SU-DHL-6 (cell line): Measurements from ENCODE around the gene WWOX.

Experiments used
- H2AFZ ChIP-seq: fragments of 200-600 bp; sonication (generic); 2 replicates; pipeline ENCODE4 v1.6.1; 2014; ENCODE audit warnings: low read depth, mild to moderate bottlenecking, moderate library complexity, mixed read lengths, antibody characterized with exemption, low read length; ENCODE audit not compliant: severe bottlenecking
- H3F3A ChIP-seq: fragments of 200-600 bp; shearing (Covaris generic); 2 replicates; pipeline ENCODE4 v1.6.0; 2016; ENCODE audit warnings: antibody characterized with exemption, mild to moderate bottlenecking; ENCODE audit not compliant: insufficient read depth
- H3K27ac ChIP-seq: fragments of 200-600 bp; sonication (generic); 2 replicates; pipeline ENCODE4 v1.5.1; 2016; ENCODE audit warnings: low read depth, mild to moderate bottlenecking, low read length, moderate library complexity, mixed read lengths
- H3K27me3 ChIP-seq: fragments of 200-600 bp; sonication (generic), shearing (Covaris generic); 2 replicates; pipeline ENCODE4 v1.6.0; 2014; ENCODE audit warnings: mild to moderate bottlenecking, low read length
- H3K36me3 ChIP-seq: fragments of 200-600 bp; sonication (generic); 2 replicates; pipeline ENCODE4 v1.6.1; 2014; ENCODE audit warnings: mild to moderate bottlenecking, low read length, mixed read lengths
- H3K4me2 ChIP-seq: fragments of 300-600, 200-600 bp; shearing (Covaris generic), sonication (generic); 2 replicates; pipeline ENCODE4 v1.6.0; 2014; ENCODE audit warnings: low read length, low read depth, mild to moderate bottlenecking; ENCODE audit not compliant: poor library complexity, severe bottlenecking
- H3K4me3 ChIP-seq: fragments of 200-600 bp; sonication (generic); 2 replicates; pipeline ENCODE4 v1.5.1; 2014; ENCODE audit warnings: antibody characterized with exemption, low read length, mild to moderate bottlenecking, mixed read lengths; ENCODE audit not compliant: insufficient read depth, poor library complexity, severe bottlenecking
- H3K79me2 ChIP-seq: fragments of 200-600 bp; sonication (generic); 2 replicates; pipeline ENCODE4 v1.6.1; 2014; ENCODE audit warnings: mild to moderate bottlenecking, low read length, moderate library complexity; ENCODE audit not compliant: insufficient read depth
- H3K9ac ChIP-seq: fragments of 200-600 bp; sonication (generic); 2 replicates; pipeline ENCODE4 v1.7.0; 2014; ENCODE audit warnings: mild to moderate bottlenecking, low read length
- H3K9me2 ChIP-seq: fragments of 200-600 bp; sonication (generic); replicated peaks from 2 replicates; pipeline ENCODE4 v1.6.1; 2014; ENCODE audit warnings: low read length; ENCODE audit not compliant: insufficient read depth
- H3K9me3 ChIP-seq: fragments of 200-600 bp; sonication (generic); 2 replicates; pipeline ENCODE4 v1.6.1; 2014; ENCODE audit warnings: low read length, mixed read lengths; ENCODE audit not compliant: insufficient read depth
- H4K20me1 ChIP-seq: fragments of 200-600 bp; sonication (generic); 2 replicates; pipeline ENCODE4 v1.6.1; 2014; ENCODE audit warnings: low read depth, mild to moderate bottlenecking, antibody characterized with exemption, low read length, moderate library complexity, mixed read lengths
- EZH2phosphoT487 ChIP-seq: fragments of 200-600 bp; sonication (generic), shearing (Covaris generic); conservative IDR thresholded peaks from 2 replicates; pipeline ENCODE4 v1.6.1; 2018; ENCODE audit warnings: mild to moderate bottlenecking, antibody characterized with exemption, low read length, moderate library complexity, mixed read lengths
- TF ChIP-seq, protein P1 (sequence below): fragments of 200-600 bp; sonication (generic); IDR thresholded peaks from one replicate; pipeline ENCODE4 v1.5.1; 2017; ENCODE audit warnings: antibody characterized with exemption, mild to moderate bottlenecking, low read length, moderate library complexity; ENCODE audit not compliant: insufficient read depth, poor library complexity, severe bottlenecking

The WWOX gene

DNA sequence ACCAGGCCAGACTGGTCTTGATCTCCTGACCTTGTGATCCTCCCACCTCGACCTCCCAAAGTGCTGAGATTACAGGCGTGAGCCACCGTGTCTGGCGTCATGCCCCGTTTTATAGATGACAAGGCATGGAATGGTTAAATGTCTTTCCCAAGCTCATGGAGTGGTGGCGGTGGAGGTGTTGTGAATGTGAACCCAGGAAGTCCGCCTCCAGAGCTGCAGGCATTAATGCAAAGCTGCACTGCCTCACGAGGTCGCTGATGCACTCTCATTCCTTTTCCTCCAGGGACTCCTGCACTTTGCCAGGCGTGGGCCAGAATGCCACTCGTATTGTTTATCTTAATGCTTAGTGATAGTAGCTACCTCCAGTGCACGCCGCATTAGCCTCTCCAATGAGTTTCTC lies 149.6 kb downstream of the WWOX start:
- no peaks in the 10 kb centered on the region for H3F3A ChIP-seq
- no peak overlapping the region for H3K4me2 ChIP-seq
- no peaks in the 10 kb centered on the region for H3K9me2 ChIP-seq
- no peaks in the 10 kb centered on the region; the same call in 1 of the 2 replicates for H3K36me3 ChIP-seq
- no peak for TF ChIP-seq EZH2phosphoT487
- TF ChIP-seq, protein P1, sequence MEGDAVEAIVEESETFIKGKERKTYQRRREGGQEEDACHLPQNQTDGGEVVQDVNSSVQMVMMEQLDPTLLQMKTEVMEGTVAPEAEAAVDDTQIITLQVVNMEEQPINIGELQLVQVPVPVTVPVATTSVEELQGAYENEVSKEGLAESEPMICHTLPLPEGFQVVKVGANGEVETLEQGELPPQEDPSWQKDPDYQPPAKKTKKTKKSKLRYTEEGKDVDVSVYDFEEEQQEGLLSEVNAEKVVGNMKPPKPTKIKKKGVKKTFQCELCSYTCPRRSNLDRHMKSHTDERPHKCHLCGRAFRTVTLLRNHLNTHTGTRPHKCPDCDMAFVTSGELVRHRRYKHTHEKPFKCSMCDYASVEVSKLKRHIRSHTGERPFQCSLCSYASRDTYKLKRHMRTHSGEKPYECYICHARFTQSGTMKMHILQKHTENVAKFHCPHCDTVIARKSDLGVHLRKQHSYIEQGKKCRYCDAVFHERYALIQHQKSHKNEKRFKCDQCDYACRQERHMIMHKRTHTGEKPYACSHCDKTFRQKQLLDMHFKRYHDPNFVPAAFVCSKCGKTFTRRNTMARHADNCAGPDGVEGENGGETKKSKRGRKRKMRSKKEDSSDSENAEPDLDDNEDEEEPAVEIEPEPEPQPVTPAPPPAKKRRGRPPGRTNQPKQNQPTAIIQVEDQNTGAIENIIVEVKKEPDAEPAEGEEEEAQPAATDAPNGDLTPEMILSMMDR = no peak
- no peaks in the 10 kb centered on the region for H3K79me2 ChIP-seq
- no peak overlapping the region for H3K27ac ChIP-seq
- no peaks in the 10 kb centered on the region for H3K9me3 ChIP-seq
- no peaks in the 10 kb centered on the region for H4K20me1 ChIP-seq
- H3K9ac ChIP-seq = no peak overlapping the region
- no peaks in the 10 kb centered on the region for H3K27me3 ChIP-seq
- no peak overlapping the region for H3K4me3 ChIP-seq
- H2AFZ ChIP-seq = no peak overlapping the region

GRCh38 chr16:78249832-78250231 lies 150.4 kb downstream of the WWOX start:
- Histone ChIP-seq H3K36me3 (no peaks in the 10 kb centered on the region; the same call in 1 of the 2 replicates), H2AFZ (no peak overlapping the region), H3K9me2 (no peaks in the 10 kb centered on the region), H3K4me2 (no peak overlapping the region), H3K27me3 (no peaks in the 10 kb centered on the region), H3K9me3 (no peaks in the 10 kb centered on the region), H3K4me3 (no peak overlapping the region), H4K20me1 (no peaks in the 10 kb centered on the region), H3F3A (no peaks in the 10 kb centered on the region), H3K9ac (no peak overlapping the region), H3K79me2 (no peaks in the 10 kb centered on the region), H3K27ac (no peak overlapping the region)
- TF ChIP-seq, protein P1 = no peak
- TF ChIP-seq EZH2phosphoT487 = no peak

DNA sequence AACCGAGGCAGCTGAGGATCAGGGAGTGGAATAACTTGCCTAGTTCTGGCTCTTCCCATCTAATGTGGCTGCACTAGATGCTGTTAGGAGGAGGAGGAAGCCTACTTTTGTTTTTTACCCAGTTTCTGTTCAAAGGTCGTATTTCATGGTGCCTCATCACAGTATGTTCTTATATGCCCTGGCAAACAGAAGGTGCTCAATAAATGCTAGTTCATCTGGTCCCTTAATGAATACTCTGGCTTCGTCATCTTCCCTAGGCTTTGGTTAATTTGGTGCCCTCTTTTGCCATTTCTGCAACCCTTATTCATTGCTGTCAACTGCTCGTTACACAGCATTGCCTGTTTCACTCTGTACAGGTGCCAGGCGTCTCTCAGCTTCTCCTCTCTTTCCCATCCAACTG lies 151.7 kb downstream of the WWOX start:
- Histone ChIP-seq H4K20me1 (no peaks in the 10 kb centered on the region), H3K4me3 (no peak overlapping the region), H3K36me3 (no peaks in the 10 kb centered on the region), H3K27me3 (no peaks in the 10 kb centered on the region), H3K9me3 (no peaks in the 10 kb centered on the region), H3K9me2 (no peaks in the 10 kb centered on the region), H3K9ac (no peak overlapping the region), H3K4me2 (no peak overlapping the region), H3K27ac (no peak overlapping the region), H2AFZ (no peak overlapping the region), H3F3A (no peaks in the 10 kb centered on the region), H3K79me2 (no peaks in the 10 kb centered on the region)
- TF ChIP-seq, protein P1 = no peak
- no peak for TF ChIP-seq EZH2phosphoT487
